ENCODE data around the gene COX19. TPM values are rescaled to one million over a fixed set of nuclear protein-coding genes. Genes with fewer than 3 reads are reported as not detected.

Gene COX19
- total and polyA plus RNA-seq, 2 donors (not counting 3 experiments of a cell fraction or from before 2014, with no cell fraction given), result 6.8 to 10.6 TPM

GRCh38 chr7:982511-983003, 7.2 kb upstream of the COX19 start:
- no peak for DNase-seq (ENCODE audit: low read depth, low spot score)
- no peaks in the 10 kb centered on the region for H3K4me1 ChIP-seq (ENCODE audit: control insufficient read depth, extremely low read depth, insufficient read depth, low read length)
- H3K4me2 ChIP-seq (ENCODE audit: insufficient read depth, low read length), result no peak overlapping the region
- no peak for TF ChIP-seq POLR2A (IDR thresholded peaks at IDR 0.05; ENCODE audit: low read depth, low read length)
- TF ChIP-seq FOS (IDR thresholded peaks at IDR 0.05; ENCODE audit: borderline replicate concordance, insufficient read depth, low read length), result no peak
- no peak for TF ChIP-seq JUN (IDR thresholded peaks at IDR 0.05; ENCODE audit: borderline replicate concordance, insufficient read depth, insufficient read length, low read depth)
- TF ChIP-seq EZH2 (IDR thresholded peaks at IDR 0.05; ENCODE audit: borderline replicate concordance, low read depth, low read length, severe bottlenecking), result no peak
- no peak for TF ChIP-seq MYC (IDR thresholded peaks at IDR 0.05; ENCODE audit: low read depth, low read length)
- no peak for TF ChIP-seq CTCF (IDR thresholded peaks at IDR 0.05; ENCODE audit: extremely low read depth in 1 of 2, insufficient read depth in 1 of 2, low read depth in 1 of 2, low read length in 2 of 2)
- POLR2A ChIA-PET, result interaction anchor here (0.6 kb wide), 1 partner anchor 13 kb away, joined by 4 read pairs; no protein-coding TSS in a partner anchor
- no peak overlapping the region for H3K9ac ChIP-seq (replicated peaks; ENCODE audit: extremely low read depth, insufficient read depth, low read length)
- H3K36me3 ChIP-seq (ENCODE audit: control insufficient read depth in 2 of 2, extremely low read depth in 1 of 2, insufficient read depth in 2 of 2, low read length in 2 of 2), result no peaks in the 10 kb centered on the region
- H4K20me1 ChIP-seq (replicated peaks; ENCODE audit: control insufficient read depth, extremely low read depth, insufficient read depth, low read length), result no peaks in the 10 kb centered on the region
- no peaks in the 10 kb centered on the region for H3K27me3 ChIP-seq (ENCODE audit: control insufficient read depth in 2 of 2, insufficient read depth in 2 of 2, low read length in 2 of 2)
- intact Hi-C loops (cut with micrococcal nuclease), result no loop called here
- H3K9me1 ChIP-seq (replicated peaks; ENCODE audit: control insufficient read depth, extremely low read depth, insufficient read depth, low read length), result no peaks in the 10 kb centered on the region
- dilution Hi-C loops (cut with MboI; ENCODE audit: extremely low pct_ligation_motif_present, low sequenced_read_pairs), result no loop called here
- FAIRE-seq, result no peak
- no peaks in the 10 kb centered on the region for H3K9me3 ChIP-seq (replicated peaks; ENCODE audit: control insufficient read depth, insufficient read depth, low read length)
- CTCF ChIA-PET, result interaction anchor here (0.6 to 1.5 kb wide), 4 partner anchors 10 to 86 kb away, joined by 3 to 5 read pairs (median 4); no protein-coding TSS in a partner anchor
- no peak overlapping the region for H2AFZ ChIP-seq (ENCODE audit: low read depth, low read length)
- no peak overlapping the region for H3K27ac ChIP-seq (ENCODE audit: insufficient read depth, low read depth, low read length)
- H3K4me3 ChIP-seq (replicated peaks in 1 of 3; ENCODE audit: insufficient read depth in 1 of 3, low read depth in 1 of 3, low read length in 3 of 3), result no peak overlapping the region
- no peaks in the 10 kb centered on the region for H3K79me2 ChIP-seq (ENCODE audit: control insufficient read depth, insufficient read depth, low read length)
- BruUV-seq (replicated peaks), result no TSS peak
